H9 (cell line): ENCODE results near the gene CPLX1. TPM values are rescaled to one million over a fixed set of nuclear protein-coding genes. Genes with fewer than 3 reads are reported as not detected.

Experiments used
- DNase-seq: peaks from one replicate; pipeline ENCODE4 v3.0.0-alpha.2; 2017
- H2AFZ ChIP-seq: one replicate; pipeline ENCODE4 v1.6.1; 2013; ENCODE audit warnings: mild to moderate bottlenecking, low read length, control low read depth, moderate library complexity
- H2AK5ac ChIP-seq: 2 replicates; pipeline ENCODE4 v1.6.1; 2013; ENCODE audit warnings: low read length, control low read depth, mixed read lengths; ENCODE audit not compliant: insufficient read length
- H2BK120ac ChIP-seq: one replicate; pipeline ENCODE4 v1.6.1; 2013; ENCODE audit warnings: low read depth, mild to moderate bottlenecking, low read length, control low read depth, inconsistent platforms; ENCODE audit not compliant: poor library complexity, severe bottlenecking
- H2BK12ac ChIP-seq: 2 replicates; pipeline ENCODE4 v1.6.1; 2013; ENCODE audit warnings: low read length, control low read depth, mixed read lengths, low read depth; ENCODE audit not compliant: insufficient read length
- H2BK15ac ChIP-seq: 2 replicates; pipeline ENCODE4 v1.6.1; 2013; ENCODE audit warnings: low read depth, low read length, control low read depth
- H2BK20ac ChIP-seq: one replicate; pipeline ENCODE4 v1.6.1; 2013; ENCODE audit warnings: low read depth, mild to moderate bottlenecking, low read length, control low read depth, inconsistent platforms; ENCODE audit not compliant: poor library complexity, severe bottlenecking
- H2BK5ac ChIP-seq: 2 replicates; pipeline ENCODE4 v1.6.1; 2013; ENCODE audit warnings: low read length, control low read depth, mixed read lengths; ENCODE audit not compliant: insufficient read length
- H3K14ac ChIP-seq: 2 replicates; pipeline ENCODE4 v1.6.1; 2013; ENCODE audit warnings: low read length, control low read depth; ENCODE audit not compliant: insufficient read depth
- H3K18ac ChIP-seq: 2 replicates; pipeline ENCODE4 v1.6.1; 2013; ENCODE audit warnings: low read depth, mild to moderate bottlenecking, mixed read lengths, low read length, control low read depth; ENCODE audit not compliant: insufficient read length
- H3K23ac ChIP-seq: 2 replicates; pipeline ENCODE4 v1.6.1; 2013; ENCODE audit warnings: low read length, control low read depth, mixed read lengths, low read depth; ENCODE audit not compliant: insufficient read length
- H3K23me2 ChIP-seq: 2 replicates; pipeline ENCODE4 v1.6.1; 2013; ENCODE audit warnings: low read depth, mild to moderate bottlenecking, mixed read lengths, low read length, control low read depth; ENCODE audit not compliant: insufficient read length, poor library complexity, severe bottlenecking
- H3K27ac ChIP-seq: 2 replicates; pipeline ENCODE4 v1.5.1; 2013; ENCODE audit warnings: low read length, control low read depth, mixed read lengths, low read depth; ENCODE audit not compliant: insufficient read length
- H3K27me3 ChIP-seq: 2 replicates; pipeline ENCODE4 v1.6.1; 2013; ENCODE audit warnings: low read length, control low read depth, inconsistent platforms; ENCODE audit not compliant: insufficient read depth
- H3K4ac ChIP-seq: 2 replicates; pipeline ENCODE4 v1.6.1; 2013; ENCODE audit warnings: low read depth, mild to moderate bottlenecking, control low read depth, inconsistent platforms, low read length, moderate library complexity
- H3K4me1 ChIP-seq: 2 replicates; pipeline ENCODE4 v1.6.1; 2013; ENCODE audit warnings: low read length, control low read depth, inconsistent platforms; ENCODE audit not compliant: insufficient read depth
- H3K4me2 ChIP-seq: 2 replicates; pipeline ENCODE4 v1.6.1; 2013; ENCODE audit warnings: low read length, control low read depth, mixed read lengths; ENCODE audit not compliant: insufficient read length, insufficient read depth
- H3K56ac ChIP-seq: 2 replicates; pipeline ENCODE4 v1.6.1; 2013; ENCODE audit warnings: low read depth, mild to moderate bottlenecking, mixed read lengths, low read length, control low read depth; ENCODE audit not compliant: insufficient read length
- H3K79me1 ChIP-seq: 2 replicates; pipeline ENCODE4 v1.6.1; 2013; ENCODE audit warnings: low read depth, mild to moderate bottlenecking, moderate library complexity, low read length, control low read depth, inconsistent platforms; ENCODE audit not compliant: insufficient read depth, poor library complexity, severe bottlenecking
- H3K79me2 ChIP-seq: 2 replicates; pipeline ENCODE4 v1.6.1; 2013; ENCODE audit warnings: low read length, control low read depth, inconsistent platforms; ENCODE audit not compliant: insufficient read depth
- H3K9ac ChIP-seq: 2 replicates; pipeline ENCODE4 v1.6.1; 2013; ENCODE audit warnings: low read length, control low read depth, mixed read lengths; ENCODE audit not compliant: insufficient read length; ENCODE audit errors: extremely low read depth
- H3K9me3 ChIP-seq: one replicate; pipeline ENCODE4 v1.6.1; 2013; ENCODE audit warnings: low read depth, low read length, inconsistent platforms; ENCODE audit not compliant: control insufficient read depth
- H3T11ph ChIP-seq: one replicate; pipeline ENCODE4 v1.6.1; 2013; ENCODE audit warnings: mild to moderate bottlenecking, low read length, control low read depth, inconsistent platforms
- H4K20me1 ChIP-seq: one replicate; pipeline ENCODE4 v1.6.1; 2013; ENCODE audit not compliant: control insufficient read depth, insufficient read length, insufficient read depth
- H4K5ac ChIP-seq: 2 replicates; pipeline ENCODE4 v1.6.1; 2013; ENCODE audit warnings: low read depth, mild to moderate bottlenecking, mixed read lengths, low read length, control low read depth; ENCODE audit not compliant: insufficient read length
- H4K8ac ChIP-seq: replicated peaks from 2 replicates; pipeline ENCODE4 v1.6.1; 2013; ENCODE audit warnings: low read length, control low read depth, mixed read lengths, low read depth; ENCODE audit not compliant: insufficient read length
- H4K91ac ChIP-seq: 2 replicates; pipeline ENCODE4 v1.6.1; 2013; ENCODE audit warnings: low read depth, mild to moderate bottlenecking, moderate library complexity, mixed read lengths, low read length, control low read depth; ENCODE audit not compliant: insufficient read length
- H3K27ac Mint-ChIP-seq, 3 experiments: 2 replicates in 2 of 3; 3 replicates in 1 of 3; pipeline ENCODE4 v1.8.0; 2020 to 2021; ENCODE audit warnings: mixed read lengths in 3 of 3, mild to moderate bottlenecking in 1 of 3, moderate library complexity in 1 of 3
- H3K27me3 Mint-ChIP-seq: 2 replicates; pipeline ENCODE4 v1.8.0; 2021; ENCODE audit warnings: low read depth, mild to moderate bottlenecking, moderate library complexity, mixed read lengths
- H3K36me3 Mint-ChIP-seq, 3 experiments: 2 replicates in 2 of 3; 3 replicates in 1 of 3; pipeline ENCODE4 v1.8.0; 2020 to 2021; ENCODE audit warnings: low read depth in 3 of 3, mixed read lengths in 3 of 3; ENCODE audit not compliant: insufficient read depth in 1 of 3
- H3K4me1 Mint-ChIP-seq, 2 experiments: 2 replicates each; pipeline ENCODE4 v1.8.0; 2020; ENCODE audit warnings: mixed read lengths in 2 of 2
- H3K4me3 Mint-ChIP-seq, 2 experiments: 2 replicates in 1 of 2; 3 replicates in 1 of 2; pipeline ENCODE4 v1.8.0; 2020 to 2021; ENCODE audit warnings: mild to moderate bottlenecking in 2 of 2, mixed read lengths in 2 of 2, moderate library complexity in 1 of 2
- H3K9me3 Mint-ChIP-seq, 2 experiments: 2 replicates in 1 of 2; 3 replicates in 1 of 2; pipeline ENCODE4 v1.8.0; 2020; ENCODE audit warnings: mild to moderate bottlenecking in 2 of 2, mixed read lengths in 2 of 2, moderate library complexity in 1 of 2
- WGBS: extraction: QIAGEN DNeasy Blood & Tissue Kit; methylation state at CpG from one replicate; pipeline ENCODE4 v1.1.7; 2013; ENCODE audit warnings: missing lambda C conversion rate, low lambda C conversion rate, mixed read lengths; ENCODE audit not compliant: insufficient read length; ENCODE audit errors: extremely low coverage; 5-methylcytosine and 5-hydroxymethylcytosine counted together
- total RNA-seq: library from RNA; stranded (reverse); gene quantifications from 2 replicates; pipeline ENCODE4 v1.2.1, GENCODE V29; 2021
- TF ChIP-seq, protein P1 (sequence below): fragments of 200-600 bp; sonication (generic); conservative IDR thresholded peaks from 3 replicates; pipeline ENCODE4 v1.8.0; 2021; ENCODE audit warnings: antibody characterized with exemption, mild to moderate bottlenecking

CPLX1 gene
- total RNA-seq, 1 experiment from 2014 or later: 0.90 TPM

DNA sequence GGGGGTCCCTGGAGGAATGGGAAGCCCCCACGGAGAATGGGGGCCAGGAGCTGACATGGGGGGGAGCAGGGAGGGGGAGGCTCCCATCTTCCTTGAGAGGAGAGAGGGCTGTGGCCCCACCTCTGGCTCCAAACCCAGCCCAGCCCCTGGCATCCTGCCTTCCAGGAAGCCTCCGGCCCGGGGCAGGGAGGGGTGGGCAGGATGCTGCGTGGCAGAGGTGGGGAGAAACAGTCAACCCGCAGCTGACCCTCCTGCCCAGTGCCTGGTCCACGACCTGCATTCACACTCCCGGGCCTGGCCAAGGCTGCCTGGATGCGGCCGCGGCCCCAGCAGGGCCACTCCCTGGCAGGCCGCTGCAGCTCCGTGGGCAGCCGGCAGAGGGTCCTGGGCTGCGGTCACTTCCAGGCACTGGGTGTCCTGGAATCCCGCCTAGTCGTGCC, 39.0 kb downstream of the CPLX1 start:
- Histone ChIP-seq H2BK5ac (no peak overlapping the region), H2AFZ (no peak overlapping the region), H4K91ac (no peak overlapping the region), H3K79me2 (no peaks in the 10 kb centered on the region), H3K4me2 (no peak overlapping the region), H3K23ac (no peak overlapping the region), H3K9ac (no peak overlapping the region), H3K27me3 (peaks cover 24% of the 10 kb centered on the region; the same call in 1 of the 2 replicates), H2BK20ac (no peak overlapping the region), H3K23me2 (peaks cover 3% of the 10 kb centered on the region), H3K79me1 (no peaks in the 10 kb centered on the region), H3K27ac (no peak overlapping the region), H4K5ac (no peak overlapping the region), H2AK5ac (no peak overlapping the region), H3K4ac (no peak overlapping the region), H2BK15ac (no peak overlapping the region), H3K14ac (no peak overlapping the region), H3K4me1 (no peaks in the 10 kb centered on the region), H4K20me1 (no peaks in the 10 kb centered on the region), H3K56ac (no peak overlapping the region), H3K18ac (no peak overlapping the region), H4K8ac (no peak overlapping the region), H3T11ph (no peak overlapping the region), H3K9me3 (no peaks in the 10 kb centered on the region), H2BK120ac (no peak overlapping the region), H2BK12ac (no peak overlapping the region)
- no peak for DNase-seq
- peaks cover 18 to 29% of the 10 kb centered on the region in 2 experiments for H3K4me1 Mint-ChIP-seq
- peaks cover 0 to 3% of the 10 kb centered on the region in 2 experiments; a peak in 1 of 5 replicates for H3K9me3 Mint-ChIP-seq
- TF ChIP-seq, protein P1, sequence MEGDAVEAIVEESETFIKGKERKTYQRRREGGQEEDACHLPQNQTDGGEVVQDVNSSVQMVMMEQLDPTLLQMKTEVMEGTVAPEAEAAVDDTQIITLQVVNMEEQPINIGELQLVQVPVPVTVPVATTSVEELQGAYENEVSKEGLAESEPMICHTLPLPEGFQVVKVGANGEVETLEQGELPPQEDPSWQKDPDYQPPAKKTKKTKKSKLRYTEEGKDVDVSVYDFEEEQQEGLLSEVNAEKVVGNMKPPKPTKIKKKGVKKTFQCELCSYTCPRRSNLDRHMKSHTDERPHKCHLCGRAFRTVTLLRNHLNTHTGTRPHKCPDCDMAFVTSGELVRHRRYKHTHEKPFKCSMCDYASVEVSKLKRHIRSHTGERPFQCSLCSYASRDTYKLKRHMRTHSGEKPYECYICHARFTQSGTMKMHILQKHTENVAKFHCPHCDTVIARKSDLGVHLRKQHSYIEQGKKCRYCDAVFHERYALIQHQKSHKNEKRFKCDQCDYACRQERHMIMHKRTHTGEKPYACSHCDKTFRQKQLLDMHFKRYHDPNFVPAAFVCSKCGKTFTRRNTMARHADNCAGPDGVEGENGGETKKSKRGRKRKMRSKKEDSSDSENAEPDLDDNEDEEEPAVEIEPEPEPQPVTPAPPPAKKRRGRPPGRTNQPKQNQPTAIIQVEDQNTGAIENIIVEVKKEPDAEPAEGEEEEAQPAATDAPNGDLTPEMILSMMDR: no peak
- whole genome bisulfite sequencing: no CpG with 5 or more reads among the region's 16 CpGs
- no peak overlapping the region for H3K4me3 Mint-ChIP-seq
- H3K36me3 Mint-ChIP-seq: no peaks in the 10 kb centered on the region; a peak in 1 of 7 replicates
- H3K27me3 Mint-ChIP-seq: peaks cover 72% of the 10 kb centered on the region
- no peak overlapping the region for H3K27ac Mint-ChIP-seq
